ENCODE data around the gene EVA1C. TPM values are rescaled to one million over a fixed set of nuclear protein-coding genes. Genes with fewer than 3 reads are reported as not detected.

Gene EVA1C
- total RNA-seq, 4 donors from 2014 or later, result 43.1 to 71.4 (median 51.1) TPM

DNA sequence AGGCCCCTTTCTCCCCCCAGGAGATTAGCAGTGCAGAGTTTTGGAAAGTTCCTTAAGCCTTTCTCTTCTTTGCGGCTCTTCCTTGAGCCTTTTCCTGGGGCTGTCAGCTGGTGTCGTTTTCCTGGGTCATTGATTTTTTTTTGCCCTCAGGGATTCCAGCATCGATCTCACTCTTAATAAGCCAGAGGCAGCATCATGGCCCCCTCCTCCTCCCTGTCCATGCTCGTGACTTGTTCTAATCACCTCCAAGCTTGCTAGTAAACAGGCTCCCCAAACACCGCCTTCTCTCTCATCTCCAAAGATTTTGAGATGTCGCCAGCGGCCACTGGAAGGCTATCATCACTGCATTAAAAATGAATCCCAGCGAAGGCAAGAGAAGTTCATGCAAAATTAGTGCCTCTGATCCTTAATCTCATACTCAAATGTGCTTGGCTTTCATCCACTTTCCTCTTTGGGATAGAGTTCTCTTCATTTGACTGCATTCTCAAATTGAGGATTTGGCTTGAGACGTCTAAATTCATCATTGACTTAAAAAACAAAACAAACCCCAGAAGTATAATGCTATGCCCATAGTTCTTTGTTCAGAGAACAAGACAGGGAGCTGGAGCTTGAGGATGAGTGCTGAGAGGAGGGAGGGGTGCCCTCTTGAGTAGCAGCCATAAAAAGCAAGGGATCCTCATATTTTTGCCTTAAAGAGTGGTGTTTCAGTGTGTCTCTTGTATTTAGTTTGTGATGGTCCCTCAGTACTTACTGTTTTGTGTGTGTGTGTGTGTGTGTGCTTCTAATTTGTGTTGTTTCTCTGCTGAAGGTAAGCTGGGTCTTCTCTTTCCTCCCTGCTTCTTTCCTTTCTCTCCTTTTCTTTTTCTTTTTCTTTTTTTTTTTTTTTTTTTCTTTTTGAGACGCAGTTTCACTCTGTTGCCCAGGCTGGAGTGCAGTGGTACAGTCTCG, 3.2 kb downstream of the EVA1C start:
- no peaks in the 10 kb centered on the region for H3K27me3 ChIP-seq
- WGBS, 2 donors (ENCODE audit: low coverage in 1 of 2), result 76 to 80% methylated on average over 8 to 11 of the region's 11 CpGs
- H3K4me1 ChIP-seq, result peaks cover 3 to 86% (median 24%) of the 10 kb centered on the region in 3 donors
- H3K9me3 ChIP-seq, result no peaks in the 10 kb centered on the region
- no peak for ATAC-seq
- TF ChIP-seq EP300 (IDR thresholded peaks at IDR 0.05), result no peak
- TF ChIP-seq CTCF (IDR thresholded peaks at IDR 0.05), result no peak
- TF ChIP-seq POLR2A (IDR thresholded peaks at IDR 0.05), result no peak
- TF ChIP-seq POLR2AphosphoS5 (IDR thresholded peaks at IDR 0.05), result no peak
- peak overlapping the region in 3 of 4 donors; percentile 96 to 100 (median 97) for H3K27ac ChIP-seq
- peaks cover 0 to 33% of the 10 kb centered on the region in 2 donors for H3K36me3 ChIP-seq
- peak overlapping the region in 1 of 2 donors; percentile 88 for H3K4me3 ChIP-seq

- no peak for ATAC-seq
- Histone ChIP-seq H3K4me1 (peaks cover under 1 to 80% (median 18%) of the 10 kb centered on the region in 3 donors), H3K4me3 (no peak overlapping the region), H3K36me3 (peaks cover 0 to 33% of the 10 kb centered on the region in 2 donors), H3K27ac (no peak overlapping the region), H3K9me3 (peaks cover 0 to 9% (median 0%) of the 10 kb centered on the region in 3 donors), H3K27me3 (no peaks in the 10 kb centered on the region)
- no peak for TF ChIP-seq EP300 (IDR thresholded peaks at IDR 0.05)
- no peak for TF ChIP-seq POLR2AphosphoS5 (IDR thresholded peaks at IDR 0.05)
- no peak for TF ChIP-seq POLR2A (IDR thresholded peaks at IDR 0.05)
- no peak for TF ChIP-seq CTCF (IDR thresholded peaks at IDR 0.05)
- 54 to 69% methylated on average over 4 of the region's 4 CpGs for WGBS, 2 donors (ENCODE audit: low coverage in 1 of 2)
Measured at GRCh38 chr21:32418146-32418545, 5.6 kb downstream of the EVA1C start.

DNA sequence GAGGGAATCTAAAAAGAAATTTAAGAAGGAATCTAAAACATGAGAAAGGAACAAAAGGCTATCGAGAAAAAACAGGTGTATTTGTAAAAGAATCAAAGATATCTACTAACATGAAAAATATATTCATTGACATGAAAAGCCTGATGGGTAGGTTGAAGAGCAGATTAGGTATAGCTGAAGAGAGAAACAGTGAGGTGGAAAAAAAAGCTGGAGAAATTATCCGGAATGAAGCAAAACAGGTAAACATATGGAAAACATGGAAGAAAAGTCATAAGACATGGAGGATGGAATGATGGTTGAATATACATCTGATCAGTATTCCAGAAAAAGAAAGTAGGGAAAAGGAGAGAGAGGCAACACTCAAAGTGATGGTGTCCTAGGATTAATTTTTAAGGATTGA, 9.6 kb downstream of the EVA1C start:
- ATAC-seq, result no peak
- no peak for TF ChIP-seq POLR2AphosphoS5 (IDR thresholded peaks at IDR 0.05)
- TF ChIP-seq POLR2A (IDR thresholded peaks at IDR 0.05), result no peak
- no peak for TF ChIP-seq CTCF (IDR thresholded peaks at IDR 0.05)
- TF ChIP-seq EP300 (IDR thresholded peaks at IDR 0.05), result no peak
- 100% methylated on average over 2 of the region's 2 CpGs for whole genome bisulfite sequencing, 2 donors (ENCODE audit: low coverage in 1 of 2)
- H3K4me3 ChIP-seq, result no peak overlapping the region
- H3K9me3 ChIP-seq, result peaks cover 0 to 9% (median 0%) of the 10 kb centered on the region in 3 donors
- peaks cover 3 to 75% (median 5%) of the 10 kb centered on the region in 3 donors for H3K4me1 ChIP-seq
- no peaks in the 10 kb centered on the region for H3K27me3 ChIP-seq
- H3K36me3 ChIP-seq, result peaks cover 0 to 22% of the 10 kb centered on the region in 2 donors
- H3K27ac ChIP-seq, result no peak overlapping the region

DNA sequence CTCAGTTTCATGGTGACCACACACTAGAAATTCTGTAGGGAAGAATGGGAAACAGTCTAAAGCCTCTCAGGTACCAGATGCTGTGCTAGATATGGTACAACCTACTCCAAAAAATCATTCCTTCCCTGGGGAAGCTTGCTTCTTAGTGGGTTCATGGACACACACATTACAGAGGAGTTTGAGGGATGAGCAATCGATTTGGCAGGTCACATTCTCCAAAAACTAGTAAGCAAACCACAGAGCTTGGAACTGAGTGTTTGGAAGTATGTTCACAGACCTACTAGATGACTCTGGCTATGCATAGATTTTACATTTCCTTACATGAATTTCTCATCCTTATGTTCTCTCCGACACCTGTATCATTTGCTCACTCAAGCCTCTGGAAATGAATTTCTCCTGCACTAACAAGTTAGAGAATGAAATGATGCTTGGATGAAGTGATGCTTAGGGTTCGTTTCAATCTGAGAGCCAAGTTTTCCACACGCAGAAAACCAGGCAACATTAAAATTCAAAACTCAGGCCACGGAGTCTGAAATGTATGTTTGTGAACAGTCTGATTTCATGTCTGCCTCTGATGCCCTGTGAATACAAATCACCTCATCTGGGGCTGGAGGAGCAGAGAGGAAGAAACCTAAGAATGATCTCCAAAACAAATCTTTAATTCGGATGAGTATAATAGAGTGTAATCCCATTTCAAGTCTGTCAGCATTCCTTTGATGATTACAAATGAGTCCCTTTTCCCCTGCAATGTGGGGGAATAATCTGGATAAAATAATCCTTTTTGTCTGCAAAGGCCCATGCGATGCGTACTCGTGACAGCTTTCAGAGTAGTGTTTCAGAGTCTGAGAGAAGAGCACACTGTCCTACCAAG, 11.0 kb downstream of the EVA1C start:
- no peak overlapping the region for H3K27ac ChIP-seq
- ATAC-seq, result no peak
- TF ChIP-seq CTCF (IDR thresholded peaks at IDR 0.05) (no peak), POLR2AphosphoS5 (IDR thresholded peaks at IDR 0.05) (no peak), EP300 (IDR thresholded peaks at IDR 0.05) (no peak), POLR2A (IDR thresholded peaks at IDR 0.05) (no peak)
- H3K4me1 ChIP-seq, result peaks cover 3 to 73% (median 5%) of the 10 kb centered on the region in 3 donors
- no peak overlapping the region for H3K4me3 ChIP-seq
- 80 to 91% methylated on average over 9 of the region's 9 CpGs for WGBS, 2 donors (ENCODE audit: low coverage in 1 of 2)
- H3K9me3 ChIP-seq, result peaks cover 0 to 9% (median 0%) of the 10 kb centered on the region in 3 donors
- peaks cover 0 to 8% of the 10 kb centered on the region in 2 donors for H3K36me3 ChIP-seq
- no peaks in the 10 kb centered on the region for H3K27me3 ChIP-seq

Data from gastroesophageal sphincter (tissue), 4 donors.